ENCODE data around the gene GANC. TPM values are rescaled to one million over a fixed set of nuclear protein-coding genes. Genes with fewer than 3 reads are reported as not detected.
"Not testable (repeated sequence)": the region's sequence is repeated elsewhere in the genome, so short reads cannot be mapped to it uniquely, and the experiment has no call there.

Gene GANC
- total RNA-seq, 1 donor = 32.5 TPM

DNA sequence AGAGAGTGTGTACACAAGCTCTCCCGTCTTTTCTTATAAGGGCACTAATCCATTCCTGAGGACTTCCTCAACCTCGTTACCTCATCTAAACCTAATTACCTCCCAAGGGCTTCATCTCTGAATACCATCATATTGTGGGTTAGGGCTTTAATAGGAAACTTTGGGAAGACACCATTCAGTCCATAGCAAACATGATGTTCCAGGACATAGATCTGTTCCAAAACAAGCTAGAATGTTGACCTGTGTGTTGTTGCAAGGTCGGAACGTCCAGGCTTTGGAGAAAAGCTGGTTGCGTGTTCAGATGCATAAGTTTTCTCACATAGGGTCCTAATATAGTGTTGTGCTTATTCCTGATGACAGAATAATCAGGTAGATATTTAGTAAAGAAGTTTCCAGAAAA is 9.9 kb downstream of the GANC start:
- TF ChIP-seq, protein P1, sequence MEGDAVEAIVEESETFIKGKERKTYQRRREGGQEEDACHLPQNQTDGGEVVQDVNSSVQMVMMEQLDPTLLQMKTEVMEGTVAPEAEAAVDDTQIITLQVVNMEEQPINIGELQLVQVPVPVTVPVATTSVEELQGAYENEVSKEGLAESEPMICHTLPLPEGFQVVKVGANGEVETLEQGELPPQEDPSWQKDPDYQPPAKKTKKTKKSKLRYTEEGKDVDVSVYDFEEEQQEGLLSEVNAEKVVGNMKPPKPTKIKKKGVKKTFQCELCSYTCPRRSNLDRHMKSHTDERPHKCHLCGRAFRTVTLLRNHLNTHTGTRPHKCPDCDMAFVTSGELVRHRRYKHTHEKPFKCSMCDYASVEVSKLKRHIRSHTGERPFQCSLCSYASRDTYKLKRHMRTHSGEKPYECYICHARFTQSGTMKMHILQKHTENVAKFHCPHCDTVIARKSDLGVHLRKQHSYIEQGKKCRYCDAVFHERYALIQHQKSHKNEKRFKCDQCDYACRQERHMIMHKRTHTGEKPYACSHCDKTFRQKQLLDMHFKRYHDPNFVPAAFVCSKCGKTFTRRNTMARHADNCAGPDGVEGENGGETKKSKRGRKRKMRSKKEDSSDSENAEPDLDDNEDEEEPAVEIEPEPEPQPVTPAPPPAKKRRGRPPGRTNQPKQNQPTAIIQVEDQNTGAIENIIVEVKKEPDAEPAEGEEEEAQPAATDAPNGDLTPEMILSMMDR (IDR thresholded peaks at IDR 0.05; ENCODE audit: insufficient read depth, low read length) = no peak
- no peak for DNase-seq (ENCODE audit: low read depth)
- no peak overlapping the region for H3K4me3 ChIP-seq (ENCODE audit: low read depth, low read length)

- H3K4me3 ChIP-seq (ENCODE audit: low read depth, low read length) = no peak overlapping the region
- no peak for DNase-seq (ENCODE audit: low read depth)
Observed at GRCh38 chr15:42283671-42284070, 10.7 kb downstream of the GANC start.

GRCh38 chr15:42284551-42284950 is 11.6 kb downstream of the GANC start:
- H3K4me3 ChIP-seq (ENCODE audit: low read depth, low read length) = no peak overlapping the region
- TF ChIP-seq, protein P1 (IDR thresholded peaks at IDR 0.05; ENCODE audit: insufficient read depth, low read length) = no peak
- DNase-seq (ENCODE audit: low read depth) = no peak

More at GRCh38 chr15:42283671-42284070, 10.7 kb downstream of the GANC start:
- TF ChIP-seq, protein P1 (IDR thresholded peaks at IDR 0.05; ENCODE audit: insufficient read depth, low read length) = no peak

DNA sequence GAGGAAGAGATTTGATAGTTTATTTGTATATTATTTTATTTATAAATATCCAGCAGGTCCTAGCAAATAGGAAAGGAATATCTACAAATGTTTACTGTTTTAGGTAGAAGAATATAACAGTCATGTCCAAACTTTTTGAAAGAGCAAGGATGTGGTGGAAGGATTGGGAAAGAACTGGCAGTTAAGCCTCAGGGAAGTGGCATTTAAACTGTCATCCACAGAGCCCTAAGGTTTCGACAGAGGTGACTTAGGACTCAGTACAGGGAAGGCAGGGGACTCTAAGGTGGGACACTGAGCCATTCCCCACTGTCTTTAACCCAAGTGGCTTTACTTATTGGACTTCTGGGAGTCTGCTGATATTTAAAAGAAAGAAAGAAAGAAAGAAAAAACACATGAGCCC is 12.0 kb downstream of the GANC start:
- H3K4me3 ChIP-seq (ENCODE audit: low read depth, low read length) = no peak overlapping the region
- no peak for DNase-seq (ENCODE audit: low read depth)
- TF ChIP-seq, protein P1 (IDR thresholded peaks at IDR 0.05; ENCODE audit: insufficient read depth, low read length) = no peak

- peak; percentile 25 for DNase-seq (ENCODE audit: low read depth)
Observed at GRCh38 chr15:42286445-42287029, 13.5 kb downstream of the GANC start.

DNA sequence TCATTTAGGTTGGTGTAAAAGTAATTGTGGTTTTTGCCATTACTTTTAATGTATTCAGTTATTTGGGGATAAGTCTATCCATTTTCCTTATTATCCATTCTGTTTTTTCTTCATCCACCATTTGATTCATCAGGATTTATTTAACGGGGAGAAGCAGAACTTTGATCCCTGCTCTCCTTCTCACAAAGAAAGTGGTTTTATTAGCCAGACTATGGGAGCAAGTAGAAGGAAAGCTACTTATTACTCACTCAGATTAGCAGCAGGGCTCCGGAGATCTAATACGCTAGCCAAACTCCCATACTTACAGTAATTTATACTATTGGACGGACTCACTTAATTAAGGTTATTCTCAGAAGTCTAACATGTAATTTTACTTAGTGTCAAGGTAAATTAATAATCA is 14.9 kb downstream of the GANC start:
- TF ChIP-seq, protein P1 (IDR thresholded peaks at IDR 0.05; ENCODE audit: insufficient read depth, low read length) = no peak
- H3K4me3 ChIP-seq (ENCODE audit: low read depth, low read length) = no peak overlapping the region
- DNase-seq (ENCODE audit: low read depth) = no peak

More at GRCh38 chr15:42286445-42287029, 13.5 kb downstream of the GANC start:
- TF ChIP-seq, protein P1 (IDR thresholded peaks at IDR 0.05; ENCODE audit: insufficient read depth, low read length) = no peak
- no peak overlapping the region for H3K4me3 ChIP-seq (ENCODE audit: low read depth, low read length)

DNA sequence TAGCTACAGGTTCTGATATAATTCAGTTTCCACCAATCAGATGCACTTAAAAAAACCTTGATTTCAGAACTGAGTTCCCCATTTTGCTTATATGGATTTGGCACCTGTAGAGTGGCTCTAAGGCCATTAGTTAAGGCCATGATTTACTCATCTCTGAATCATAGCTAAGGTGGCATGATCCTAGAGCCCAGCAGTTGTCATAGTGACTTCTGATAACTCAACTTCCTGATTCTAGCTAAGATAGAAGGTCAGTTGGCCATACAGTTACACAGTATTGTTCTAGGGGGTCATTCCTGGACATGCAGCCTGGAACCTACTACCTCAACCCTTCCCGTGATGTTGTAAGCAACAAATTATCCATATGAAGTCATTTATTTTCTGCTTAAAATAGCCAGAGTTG is 16.2 kb downstream of the GANC start:
- DNase-seq (ENCODE audit: low read depth) = no peak
- no peak overlapping the region for H3K4me3 ChIP-seq (ENCODE audit: low read depth, low read length)
- TF ChIP-seq, protein P1 (IDR thresholded peaks at IDR 0.05; ENCODE audit: insufficient read depth, low read length) = no peak

GRCh38 chr15:42301004-42301403 is 28.0 kb downstream of the GANC start:
- not testable (repeated sequence) for DNase-seq (ENCODE audit: low read depth)

More at GRCh38 chr15:42301004-42301403, 28.0 kb downstream of the GANC start:
- H3K4me3 ChIP-seq (ENCODE audit: low read depth, low read length) = not testable (repeated sequence)

All from fibroblast of the aortic adventitia (primary cell).